Suprapubic skin (tissue), 4 donors: Measurements from ENCODE around the gene MCU. TPM values are rescaled to one million over a fixed set of nuclear protein-coding genes. Genes with fewer than 3 reads are reported as not detected.
"Not testable (repeated sequence)": the region's sequence is repeated elsewhere in the genome, so short reads cannot be mapped to it uniquely, and the experiment has no call there.

ENCODE experiments used
- DNase-seq, 2 donors: peaks; one replicate each; pipeline ENCODE4 v3.0.0-alpha.2; 2019; ENCODE audit warnings: low spot score in 2 of 2
- H3K27ac ChIP-seq: fragments of 200-600 bp; sonication (generic); one replicate; pipeline ENCODE4 v1.5.1; 2019
- H3K27me3 ChIP-seq: fragments of 200-600 bp; sonication (generic); one replicate; pipeline ENCODE4 v1.5.1; 2019
- H3K36me3 ChIP-seq: fragments of 200-600 bp; sonication (generic); one replicate; pipeline ENCODE4 v1.5.1; 2019
- H3K4me1 ChIP-seq: fragments of 200-600 bp; sonication (generic); one replicate; pipeline ENCODE4 v1.5.1; 2019
- H3K4me3 ChIP-seq: fragments of 200-600 bp; sonication (generic); one replicate; pipeline ENCODE4 v1.5.1; 2019; ENCODE audit warnings: mild to moderate bottlenecking
- H3K9me3 ChIP-seq: fragments of 200-600 bp; sonication (generic); one replicate; pipeline ENCODE4 v1.5.1; 2019
- EP300 ChIP-seq: sonication (generic); formaldehyde crosslinking; IDR thresholded peaks from one replicate; pipeline ENCODE4 v1.6.1; 2017; ENCODE audit warnings: antibody characterized with exemption
- POLR2A ChIP-seq, 2 donors: fragments of 450-650 bp; IDR thresholded peaks; one replicate each; pipeline ENCODE4 v1.6.1; 2017; ENCODE audit warnings: antibody characterized with exemption in 2 of 2, mild to moderate bottlenecking in 2 of 2, moderate library complexity in 2 of 2
- POLR2AphosphoS5 ChIP-seq, 3 donors: sonication (generic); formaldehyde crosslinking; IDR thresholded peaks; one replicate each; pipeline ENCODE4 v1.6.1; 2017; ENCODE audit warnings: antibody characterized with exemption in 3 of 3
- WGBS: methylation state at CpG from one replicate; pipeline ENCODE4 v1.1.5; 2018; 5-methylcytosine and 5-hydroxymethylcytosine counted together
- total RNA-seq, 4 donors: library from RNA; depleted of rRNA; stranded (reverse); fragments of >200 nt; gene quantifications; one replicate each; pipeline ENCODE4 v1.1.0, GENCODE V29; 2016
- TF ChIP-seq, protein P1 (sequence below), 2 donors: fragments of 200-600 bp in 1 of 2; fragments of 450-650 bp in 1 of 2; sonication (generic) in 1 of 2; IDR thresholded peaks; one replicate each; pipeline ENCODE4 v1.5.1; 2016 to 2019; ENCODE audit warnings: antibody characterized with exemption in 2 of 2, mild to moderate bottlenecking in 1 of 2, moderate library complexity in 1 of 2

The MCU gene, protein sequence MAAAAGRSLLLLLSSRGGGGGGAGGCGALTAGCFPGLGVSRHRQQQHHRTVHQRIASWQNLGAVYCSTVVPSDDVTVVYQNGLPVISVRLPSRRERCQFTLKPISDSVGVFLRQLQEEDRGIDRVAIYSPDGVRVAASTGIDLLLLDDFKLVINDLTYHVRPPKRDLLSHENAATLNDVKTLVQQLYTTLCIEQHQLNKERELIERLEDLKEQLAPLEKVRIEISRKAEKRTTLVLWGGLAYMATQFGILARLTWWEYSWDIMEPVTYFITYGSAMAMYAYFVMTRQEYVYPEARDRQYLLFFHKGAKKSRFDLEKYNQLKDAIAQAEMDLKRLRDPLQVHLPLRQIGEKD
- 10 to 100 TPM; 28.3 to 31.7 (median 29.7) TPM for total RNA-seq

DNA sequence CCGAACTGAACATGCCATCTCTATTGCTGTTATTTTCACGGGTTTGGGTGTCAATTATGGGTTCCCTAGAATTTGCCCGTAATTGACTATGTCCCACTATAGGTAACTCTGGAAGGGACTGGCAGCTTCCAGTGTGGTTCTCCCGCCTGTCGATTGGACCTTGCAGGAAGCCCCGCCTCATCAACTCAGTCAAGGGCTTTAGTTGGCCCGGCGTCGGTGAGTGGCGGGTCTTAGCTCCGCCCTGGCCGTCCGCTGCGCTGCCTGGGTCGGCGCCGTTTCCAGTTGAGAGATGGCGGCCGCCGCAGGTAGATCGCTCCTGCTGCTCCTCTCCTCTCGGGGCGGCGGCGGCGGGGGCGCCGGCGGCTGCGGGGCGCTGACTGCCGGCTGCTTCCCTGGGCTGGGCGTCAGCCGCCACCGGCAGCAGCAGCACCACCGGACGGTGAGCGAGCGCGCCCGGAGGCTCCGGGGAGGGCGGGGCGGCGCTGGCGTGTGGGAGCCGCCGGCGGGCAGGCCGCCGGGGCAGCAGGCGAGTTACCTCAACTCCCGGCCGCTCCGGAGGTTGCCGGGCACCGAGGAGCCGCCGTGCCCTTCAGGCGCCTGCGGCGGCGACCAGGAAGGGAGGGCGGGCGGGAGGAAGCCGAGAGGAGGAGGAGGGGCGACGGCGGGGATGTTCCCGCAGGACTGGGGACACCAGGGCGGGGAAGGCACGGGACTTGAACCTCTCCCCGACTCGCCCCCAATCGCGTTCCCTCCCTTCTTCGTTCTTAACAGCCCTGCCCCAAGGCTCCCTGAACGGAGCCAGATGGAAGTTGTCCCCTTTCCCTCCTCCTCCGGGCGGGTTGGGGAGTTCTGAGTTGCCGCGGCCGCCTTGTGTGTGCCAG, at the start of gene MCU:
Gene MCU (plus strand): TSS at position 281 of the 881 bp plus-strand sequence. CDS start 9 bp downstream, at position 290.
- Histone ChIP-seq H3K9me3 (no peaks in the 10 kb centered on the region), H3K4me3 (peak within 1 kb of the TSS; percentile 83), H3K27me3 (no peaks in the 10 kb centered on the region), H3K27ac (peak within 1 kb of the TSS; percentile 93), H3K4me1 (peaks cover 21% of the 10 kb centered on the region), H3K36me3 (no peaks in the 10 kb centered on the region)
- 0% methylated on average over 10 of the region's 83 CpGs for WGBS
- TF ChIP-seq POLR2AphosphoS5 (IDR thresholded peaks at IDR 0.05) (peak in 1 of 3 donors; percentile 75), POLR2A (IDR thresholded peaks at IDR 0.05) (peak in 1 of 2 donors; percentile 80), EP300 (no peak)
- TF ChIP-seq, protein P1, sequence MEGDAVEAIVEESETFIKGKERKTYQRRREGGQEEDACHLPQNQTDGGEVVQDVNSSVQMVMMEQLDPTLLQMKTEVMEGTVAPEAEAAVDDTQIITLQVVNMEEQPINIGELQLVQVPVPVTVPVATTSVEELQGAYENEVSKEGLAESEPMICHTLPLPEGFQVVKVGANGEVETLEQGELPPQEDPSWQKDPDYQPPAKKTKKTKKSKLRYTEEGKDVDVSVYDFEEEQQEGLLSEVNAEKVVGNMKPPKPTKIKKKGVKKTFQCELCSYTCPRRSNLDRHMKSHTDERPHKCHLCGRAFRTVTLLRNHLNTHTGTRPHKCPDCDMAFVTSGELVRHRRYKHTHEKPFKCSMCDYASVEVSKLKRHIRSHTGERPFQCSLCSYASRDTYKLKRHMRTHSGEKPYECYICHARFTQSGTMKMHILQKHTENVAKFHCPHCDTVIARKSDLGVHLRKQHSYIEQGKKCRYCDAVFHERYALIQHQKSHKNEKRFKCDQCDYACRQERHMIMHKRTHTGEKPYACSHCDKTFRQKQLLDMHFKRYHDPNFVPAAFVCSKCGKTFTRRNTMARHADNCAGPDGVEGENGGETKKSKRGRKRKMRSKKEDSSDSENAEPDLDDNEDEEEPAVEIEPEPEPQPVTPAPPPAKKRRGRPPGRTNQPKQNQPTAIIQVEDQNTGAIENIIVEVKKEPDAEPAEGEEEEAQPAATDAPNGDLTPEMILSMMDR (IDR thresholded peaks at IDR 0.05), result no peak
- DNase-seq, result peak; percentile 95 to 96

GRCh38 chr10:72642318-72642717, 49.6 kb upstream of the MCU start:
- no peaks in the 10 kb centered on the region for H3K36me3 ChIP-seq
- WGBS, result 92% methylated on average over 5 of the region's 5 CpGs

DNA sequence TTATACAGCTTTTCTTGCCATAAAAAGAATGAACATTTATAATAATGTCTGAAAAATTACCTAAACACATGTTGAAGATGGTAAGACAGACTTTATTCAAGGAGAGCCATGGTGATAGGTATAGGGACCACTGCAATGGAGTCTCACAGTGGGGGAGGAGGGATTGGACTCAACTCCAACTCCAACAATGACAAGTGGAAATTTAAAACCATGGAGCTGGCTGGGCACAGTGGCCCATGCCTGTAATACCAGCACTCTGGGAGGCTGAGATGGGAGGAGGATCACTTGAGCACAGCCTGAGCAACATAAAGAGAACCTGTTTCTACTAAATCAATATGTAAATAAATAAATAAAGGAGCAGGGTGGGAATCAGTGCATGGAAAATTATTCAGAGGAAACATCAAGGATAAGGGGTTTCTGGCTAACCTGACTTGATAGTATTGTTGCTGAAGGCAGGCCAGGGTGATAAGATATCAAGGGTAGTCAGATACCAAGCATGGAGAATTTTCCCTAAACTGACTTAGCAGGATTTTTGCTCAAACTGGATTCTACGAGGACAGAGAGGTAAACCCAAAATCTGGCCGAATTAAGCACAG, 46.6 kb upstream of the MCU start:
- Histone ChIP-seq H3K4me1 (no peaks in the 10 kb centered on the region), H3K4me3 (no peak overlapping the region), H3K9me3 (no peaks in the 10 kb centered on the region), H3K27ac (no peak overlapping the region), H3K27me3 (no peaks in the 10 kb centered on the region), H3K36me3 (no peaks in the 10 kb centered on the region)
- no peak for DNase-seq
- 79% methylated on average over 2 of the region's 2 CpGs for WGBS
- TF ChIP-seq, protein P1 (IDR thresholded peaks at IDR 0.05), result no peak
- TF ChIP-seq EP300 (no peak), POLR2AphosphoS5 (IDR thresholded peaks at IDR 0.05) (no peak), POLR2A (IDR thresholded peaks at IDR 0.05) (no peak)

More at GRCh38 chr10:72642318-72642717, 49.6 kb upstream of the MCU start:
- Histone ChIP-seq H3K27me3 (no peaks in the 10 kb centered on the region), H3K9me3 (no peaks in the 10 kb centered on the region), H3K4me3 (no peak overlapping the region), H3K27ac (no peak overlapping the region), H3K4me1 (peaks cover 5% of the 10 kb centered on the region)
- DNase-seq, result no peak
- TF ChIP-seq POLR2A (IDR thresholded peaks at IDR 0.05) (no peak), POLR2AphosphoS5 (IDR thresholded peaks at IDR 0.05) (no peak), EP300 (no peak)
- TF ChIP-seq, protein P1 (IDR thresholded peaks at IDR 0.05), result no peak

GRCh38 chr10:72646971-72647370, 45.0 kb upstream of the MCU start:
- not testable (repeated sequence) for H3K4me1 ChIP-seq, H3K36me3 ChIP-seq, DNase-seq, H3K4me3 ChIP-seq, H3K27ac ChIP-seq, H3K27me3 ChIP-seq, H3K9me3 ChIP-seq
- 93% methylated on average over 3 of the region's 3 CpGs for WGBS

DNA sequence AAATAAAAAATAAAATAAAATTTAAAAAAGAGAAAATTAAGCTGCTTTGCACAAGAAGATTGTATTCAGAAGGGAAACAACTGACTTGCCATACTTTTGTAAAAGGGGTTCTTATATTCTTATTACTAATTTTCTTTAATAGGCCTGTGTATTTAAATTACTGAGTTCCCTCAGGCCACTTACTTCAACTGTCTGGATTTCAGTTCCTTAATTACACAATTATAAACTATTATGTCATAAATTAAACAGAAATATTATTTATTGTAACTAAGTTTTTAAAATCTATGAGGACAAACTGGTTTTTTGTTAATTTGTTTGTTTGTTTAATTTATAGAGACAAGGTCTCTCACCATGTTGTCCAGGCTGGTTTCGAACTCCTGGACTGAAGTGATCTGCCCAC, 43.6 kb upstream of the MCU start:
- 90% methylated on average over 1 of the region's 1 CpG for WGBS
- Histone ChIP-seq H3K36me3 (no peaks in the 10 kb centered on the region), H3K27me3 (no peaks in the 10 kb centered on the region), H3K4me1 (no peaks in the 10 kb centered on the region), H3K9me3 (no peaks in the 10 kb centered on the region), H3K4me3 (no peak overlapping the region), H3K27ac (no peak overlapping the region)
- no peak for DNase-seq
- TF ChIP-seq POLR2A (IDR thresholded peaks at IDR 0.05), result no peak
- TF ChIP-seq, protein P1 (IDR thresholded peaks at IDR 0.05), result no peak
- no peak for TF ChIP-seq POLR2AphosphoS5 (IDR thresholded peaks at IDR 0.05)
- no peak for TF ChIP-seq EP300
